Mucosa of descending colon (tissue), 3 donors: ENCODE measurements around the gene CCAR1. TPM values are rescaled to one million over a fixed set of nuclear protein-coding genes. Genes with fewer than 3 reads are reported as not detected.
"Not testable (repeated sequence)": the region's sequence is repeated elsewhere in the genome, so short reads cannot be mapped to it uniquely, and the experiment has no call there.

Experiments
- ATAC-seq: fragments of 200-7000 bp; cut with Tn5 transposase; one replicate; pipeline ENCODE4 v1.9.1; 2020; ENCODE audit warnings: mild to moderate bottlenecking, moderate library complexity
- DNase-seq, 3 donors: peaks; one replicate each; pipeline ENCODE4 v3.0.0-alpha.2; 2020
- H3K36me3 ChIP-seq: fragments of 200-600 bp; one replicate; pipeline ENCODE4 v1.8.0; 2021; ENCODE audit warnings: low read depth, mild to moderate bottlenecking
- H3K4me1 ChIP-seq: fragments of 200-600 bp; one replicate; pipeline ENCODE4 v1.8.0; 2021; ENCODE audit warnings: low read depth, mild to moderate bottlenecking
- H3K4me3 ChIP-seq: fragments of 200-600 bp; one replicate; pipeline ENCODE4 v1.8.0; 2021; ENCODE audit warnings: mild to moderate bottlenecking
- H3K9me3 ChIP-seq: fragments of 200-600 bp; one replicate; pipeline ENCODE4 v1.8.0; 2021; ENCODE audit warnings: mild to moderate bottlenecking
- intact Hi-C, 2 donors: fragments of 100-400 bp; cut with DNase I in 1 of 2; cut with micrococcal nuclease in 1 of 2; formaldehyde crosslinking; loops; one replicate each; pipeline versions ENCODE4 v1.11.0 to v1.11.1; 2022; cut with DNase I, micrococcal nuclease
- microRNA-seq: library from miRNA; unstranded; fragments of <30 nt; microRNA quantifications from one replicate; pipeline ENCODE4, GENCODE V29; 2019
- total RNA-seq, 3 donors: library from RNA; stranded (reverse); fragmentation: NEBNext Ultra II Directional in 2 of 3; extraction: Animal tissue kit (Norgen Biotek cat#: 25700) in 2 of 3; gene quantifications; one replicate each; pipeline versions ENCODE4 v1.2.1 to v1.2.4, GENCODE V29; 2021 to 2023
- TF ChIP-seq, protein P1 (sequence below): fragments of 200-600 bp; IDR thresholded peaks from one replicate; pipeline ENCODE4 v1.8.0; 2022; ENCODE audit warnings: antibody characterized with exemption, mild to moderate bottlenecking
- donor health status: DM: no; HTN: no; CAD: no; lungs with moderate emphysema.
- donor health status: DM: no; HTN: no; CAD: no.
- donor health status: DM: no; HTN: yes; CAD: no.

The CCAR1 gene
- total RNA-seq, 3 donors from 2014 or later, result 45.6 to 58.2 (median 49.1) TPM

DNA sequence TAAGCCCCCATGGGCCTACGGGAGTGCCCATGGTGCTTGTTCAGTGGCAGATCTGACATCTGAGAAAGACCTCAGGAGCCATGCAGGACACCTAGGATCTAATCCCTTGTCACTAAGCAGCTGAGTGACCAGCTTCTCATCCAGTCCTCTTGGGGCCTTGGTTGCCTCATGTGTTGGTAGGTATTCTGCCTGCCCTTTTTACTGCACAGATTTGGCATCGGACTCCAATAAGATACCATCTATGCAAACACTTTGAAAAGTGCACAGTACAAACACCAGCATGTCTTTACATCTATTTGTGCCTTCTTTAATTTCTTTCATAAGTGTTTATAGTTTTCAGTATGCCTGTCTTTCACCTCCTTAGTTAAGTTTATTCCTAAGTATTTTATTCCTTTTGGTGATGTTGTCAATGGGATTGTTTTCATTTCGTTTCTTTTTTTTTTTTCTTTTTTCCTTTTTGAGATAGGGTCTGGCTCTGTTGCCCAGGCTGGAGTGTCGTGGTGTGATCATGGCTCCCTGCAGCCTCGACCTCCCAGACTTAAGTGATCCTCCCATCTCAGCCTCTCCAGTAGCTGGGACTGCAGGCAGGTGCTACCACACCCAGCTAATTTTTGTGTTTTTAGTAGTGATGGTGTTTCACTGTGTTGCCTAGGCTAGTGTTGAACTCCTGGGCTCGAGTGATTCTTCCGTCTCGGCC lies 116.7 kb downstream of the CCAR1 start:
- no peak for ATAC-seq
- Histone ChIP-seq H3K36me3 (no peaks in the 10 kb centered on the region), H3K4me1 (no peaks in the 10 kb centered on the region)

DNA sequence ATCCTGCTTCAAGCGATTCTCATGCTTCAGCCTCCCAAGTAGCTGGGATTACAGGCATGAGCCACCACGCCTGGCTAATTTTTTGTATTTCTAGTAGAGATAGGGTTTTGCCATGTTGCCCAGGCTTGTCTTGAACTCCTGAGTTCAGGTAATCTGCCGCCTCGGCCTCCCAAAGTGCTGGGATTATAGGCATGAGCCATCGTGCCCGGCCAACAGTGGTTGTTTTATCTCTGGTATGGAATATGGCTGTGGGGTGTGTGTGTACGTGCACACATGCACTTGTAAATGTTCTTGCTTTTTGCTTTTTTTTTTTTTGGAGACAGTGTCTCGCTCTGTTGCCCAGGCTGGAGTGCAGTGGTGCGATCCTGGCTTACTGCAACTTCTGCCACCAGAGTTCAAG lies 119.6 kb downstream of the CCAR1 start:
- H3K4me1 ChIP-seq, H3K9me3 ChIP-seq, DNase-seq, ATAC-seq, intact Hi-C loops, H3K4me3 ChIP-seq, H3K36me3 ChIP-seq: not testable (repeated sequence)

More for the DNA sequence above, 116.7 kb downstream of the CCAR1 start:
- TF ChIP-seq, protein P1, sequence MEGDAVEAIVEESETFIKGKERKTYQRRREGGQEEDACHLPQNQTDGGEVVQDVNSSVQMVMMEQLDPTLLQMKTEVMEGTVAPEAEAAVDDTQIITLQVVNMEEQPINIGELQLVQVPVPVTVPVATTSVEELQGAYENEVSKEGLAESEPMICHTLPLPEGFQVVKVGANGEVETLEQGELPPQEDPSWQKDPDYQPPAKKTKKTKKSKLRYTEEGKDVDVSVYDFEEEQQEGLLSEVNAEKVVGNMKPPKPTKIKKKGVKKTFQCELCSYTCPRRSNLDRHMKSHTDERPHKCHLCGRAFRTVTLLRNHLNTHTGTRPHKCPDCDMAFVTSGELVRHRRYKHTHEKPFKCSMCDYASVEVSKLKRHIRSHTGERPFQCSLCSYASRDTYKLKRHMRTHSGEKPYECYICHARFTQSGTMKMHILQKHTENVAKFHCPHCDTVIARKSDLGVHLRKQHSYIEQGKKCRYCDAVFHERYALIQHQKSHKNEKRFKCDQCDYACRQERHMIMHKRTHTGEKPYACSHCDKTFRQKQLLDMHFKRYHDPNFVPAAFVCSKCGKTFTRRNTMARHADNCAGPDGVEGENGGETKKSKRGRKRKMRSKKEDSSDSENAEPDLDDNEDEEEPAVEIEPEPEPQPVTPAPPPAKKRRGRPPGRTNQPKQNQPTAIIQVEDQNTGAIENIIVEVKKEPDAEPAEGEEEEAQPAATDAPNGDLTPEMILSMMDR, result no peak
- intact Hi-C loops, result no loop called here
- H3K9me3 ChIP-seq, result no peaks in the 10 kb centered on the region
- no peak overlapping the region for H3K4me3 ChIP-seq
- DNase-seq, result no peak

Small RNA genes lying within 50 kb of the gene (microRNA-seq; reads per million reads assigned to microRNA genes)
- not detected for gene MIR1254-1

Other genes starting within 250 kb of the CCAR1 start
- gene DNA2, start 249.3 kb upstream of the CCAR1 start, total RNA-seq, result 1 to 10 TPM; 3.3 to 8.7 (median 5.2) TPM
- gene SLC25A16, start 193.7 kb upstream of the CCAR1 start, total RNA-seq, result 10 to 100 TPM; 19.4 to 35.0 (median 23.3) TPM
- 1 to 10 TPM; 1.0 to 5.7 (median 1.1) TPM for gene TET1, start 160.9 kb upstream of the CCAR1 start, total RNA-seq
- 1 to 10 TPM; 1.6 to 6.9 (median 2.9) TPM for gene STOX1, start 106.3 kb downstream of the CCAR1 start, total RNA-seq
- gene DDX50, start 180.1 kb downstream of the CCAR1 start, total RNA-seq, result 10 to 100 TPM; 15.2 to 40.6 (median 24.6) TPM
- 10 to 100 TPM; 24.5 to 35.6 (median 31.8) TPM for gene DDX21, start 234.9 kb downstream of the CCAR1 start, total RNA-seq